Adrenal gland (tissue), 5 donors: Measurements from ENCODE around the gene BTBD19.

Experiments used
- CTCF ChIP-seq, 6 experiments: fragments of 450-650 bp in 4 of 6; fragments of 200-600 bp in 2 of 6; sonication (generic) in 1 of 6; IDR thresholded peaks; 1 replicate in 5 of 6; 2 replicates in 1 of 6; pipeline versions ENCODE4 v1.5.1 to v1.8.0; 2016 to 2021; ENCODE audit warnings: antibody characterized with exemption in 6 of 6, mild to moderate bottlenecking in 2 of 6, moderate library complexity in 1 of 6
- POLR2A ChIP-seq, 2 donors: fragments of 450-650 bp; IDR thresholded peaks; one replicate each; pipeline ENCODE4 v1.6.1; 2017; ENCODE audit warnings: antibody characterized with exemption in 2 of 2, mild to moderate bottlenecking in 2 of 2, moderate library complexity in 1 of 2
- donor health status: DM: no; HTN: no; CAD: no.

GRCh38 chr1:44827197-44828002 is 19.1 kb downstream of the BTBD19 start:
- TF ChIP-seq POLR2A (IDR thresholded peaks at IDR 0.05) (no peak), CTCF (IDR thresholded peaks at IDR 0.05) (no peak)
